Measurements from ENCODE around the gene AGAP2.

DNA sequence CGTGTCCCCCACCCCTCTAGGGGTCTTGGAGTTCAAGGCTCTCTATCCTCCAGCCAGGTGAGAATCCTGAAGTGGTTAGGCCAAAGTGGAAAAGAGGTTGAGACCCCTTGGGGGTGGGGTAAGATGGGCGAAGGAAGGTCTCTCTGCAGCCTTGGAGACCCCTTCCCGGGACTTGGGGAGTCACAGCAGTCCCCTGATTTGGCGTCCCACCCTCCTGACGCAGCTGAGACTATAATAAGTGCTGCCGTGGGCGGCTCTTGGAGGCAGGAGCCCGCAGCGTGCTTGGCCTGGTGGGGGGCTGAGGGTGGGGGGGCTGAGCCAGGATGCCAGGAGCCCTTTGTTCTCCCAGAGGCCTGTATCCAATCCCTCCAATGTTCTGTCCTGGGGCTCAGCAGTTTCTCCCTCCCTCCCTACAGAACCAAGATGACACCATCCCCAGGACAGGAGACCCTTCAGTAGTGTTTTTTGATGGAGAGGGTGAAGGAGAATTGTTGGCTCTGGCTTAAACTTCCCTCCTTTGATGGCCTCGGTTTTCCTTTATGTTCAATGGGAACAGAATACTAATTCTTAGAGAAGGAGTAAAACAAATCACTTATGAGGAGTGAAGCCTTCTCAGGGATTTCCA lies 1.5 kb upstream of the AGAP2 start:
- no peak for TF ChIP-seq YY1 (IDR thresholded peaks at IDR 0.05; ENCODE audit: low read depth, low read length)
- no peak for TF ChIP-seq CTCF (IDR thresholded peaks at IDR 0.05; ENCODE audit: control extremely low read depth in 1 of 3, insufficient read depth in 1 of 3, low read depth in 1 of 3, low read length in 3 of 3)
- no peak for TF ChIP-seq RFX5 (IDR thresholded peaks at IDR 0.05; ENCODE audit: borderline replicate concordance, low read depth, low read length)
- no peak for TF ChIP-seq SP1 (IDR thresholded peaks at IDR 0.05; ENCODE audit: low read depth, low read length)
- no peak for TF ChIP-seq CEBPB (IDR thresholded peaks at IDR 0.05; ENCODE audit: low read depth, low read length)
- no peak for TF ChIP-seq EZH2 (IDR thresholded peaks at IDR 0.05; ENCODE audit: low read depth, low read length, severe bottlenecking)
- no peak for TF ChIP-seq MAFK (IDR thresholded peaks at IDR 0.05; ENCODE audit: low read depth, low read length)
- no peak for TF ChIP-seq POLR2A (IDR thresholded peaks at IDR 0.05; ENCODE audit: control extremely low read depth in 1 of 2, low read depth in 2 of 2, low read length in 2 of 2)
- TF ChIP-seq, protein P1, sequence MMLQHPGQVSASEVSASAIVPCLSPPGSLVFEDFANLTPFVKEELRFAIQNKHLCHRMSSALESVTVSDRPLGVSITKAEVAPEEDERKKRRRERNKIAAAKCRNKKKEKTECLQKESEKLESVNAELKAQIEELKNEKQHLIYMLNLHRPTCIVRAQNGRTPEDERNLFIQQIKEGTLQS (IDR thresholded peaks at IDR 0.05; ENCODE audit: insufficient read depth, low read depth, low read length): no peak
- TF ChIP-seq, protein P2, sequence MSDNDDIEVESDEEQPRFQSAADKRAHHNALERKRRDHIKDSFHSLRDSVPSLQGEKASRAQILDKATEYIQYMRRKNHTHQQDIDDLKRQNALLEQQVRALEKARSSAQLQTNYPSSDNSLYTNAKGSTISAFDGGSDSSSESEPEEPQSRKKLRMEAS (IDR thresholded peaks at IDR 0.05): no peak
- no peak for TF ChIP-seq SP2 (IDR thresholded peaks at IDR 0.05; ENCODE audit: low read length)
- TF ChIP-seq KDM1A (IDR thresholded peaks at IDR 0.05; ENCODE audit: borderline replicate concordance, low read length): no peak
- TF ChIP-seq TCF12 (IDR thresholded peaks at IDR 0.05; ENCODE audit: low read depth, low read length): no peak
